H1 (cell line): ENCODE results near the gene CKAP2L. TPM values are rescaled to one million over a fixed set of nuclear protein-coding genes. Genes with fewer than 3 reads are reported as not detected.

Source experiments
- CTCF ChIA-PET: fragments of 300-600 bp; sonication (Branson Sonifier 250); formaldehyde crosslinking; loops from one replicate; lab custom pipeline; 2021; ENCODE audit not compliant: partially characterized antibody; lab: Charles Lee
- POLR2A ChIA-PET: fragments of 300-600 bp; sonication (Branson Sonifier 250); formaldehyde crosslinking; loops from one replicate; lab custom pipeline; 2021; ENCODE audit warnings: inconsistent platforms; ENCODE audit not compliant: partially characterized antibody; lab: Charles Lee
- DNase-seq, 2 experiments: peaks; one replicate each; pipeline versions ENCODE4 v3.0.0 to v3.0.0-alpha.2; 2010 to 2022; ENCODE audit warnings: low spot score in 2 of 2, low read depth in 1 of 2, mixed read lengths in 1 of 2
- FAIRE-seq: peaks from 2 replicates; lab custom pipeline; 2011; peaks lifted over from hg19 to GRCh38; lab: Jason Lieb, UNC
- H2AFZ ChIP-seq: 2 replicates; pipeline ENCODE4 v1.8.1; 2012; ENCODE audit warnings: low read length, inconsistent platforms
- H2AK5ac ChIP-seq: 2 replicates; pipeline ENCODE4 v1.6.1; 2013; ENCODE audit warnings: low read depth, low read length
- H2BK120ac ChIP-seq: replicated peaks from 2 replicates; pipeline ENCODE3; 2013; ENCODE audit warnings: low read depth, low read length, inconsistent platforms
- H2BK12ac ChIP-seq: 2 replicates; pipeline ENCODE4 v1.6.1; 2013; ENCODE audit warnings: low read depth, low read length
- H2BK15ac ChIP-seq: 2 replicates; pipeline ENCODE4 v1.6.1; 2013; ENCODE audit warnings: low read length
- H2BK20ac ChIP-seq: 2 replicates; pipeline ENCODE4 v1.6.1; 2013; ENCODE audit warnings: low read length
- H2BK5ac ChIP-seq: 2 replicates; pipeline ENCODE4 v1.6.1; 2013; ENCODE audit warnings: low read depth, low read length
- H3K14ac ChIP-seq: 2 replicates; pipeline ENCODE4 v1.6.1; 2013; ENCODE audit warnings: inconsistent platforms; ENCODE audit not compliant: insufficient read length
- H3K18ac ChIP-seq: 2 replicates; pipeline ENCODE4 v1.6.1; 2013; ENCODE audit warnings: low read length; ENCODE audit errors: extremely low read depth
- H3K23ac ChIP-seq: 2 replicates; pipeline ENCODE4 v1.6.1; 2013; ENCODE audit warnings: inconsistent platforms; ENCODE audit not compliant: insufficient read length
- H3K23me2 ChIP-seq: 2 replicates; pipeline ENCODE4 v1.6.1; 2013; ENCODE audit warnings: low read depth, low read length
- H3K27ac ChIP-seq: 2 replicates; pipeline ENCODE4 v1.6.1; 2011; ENCODE audit warnings: low read depth, low read length, inconsistent platforms
- H3K27me3 ChIP-seq, 4 experiments: replicated peaks in 1 of 4; 1 replicate in 1 of 4; 2 replicates in 3 of 4; pipeline versions ENCODE4 v1.6.1 to v1.8.1; 2011 to 2013; ENCODE audit warnings: low read length in 3 of 4, mild to moderate bottlenecking in 3 of 4, inconsistent platforms in 2 of 4, mixed read lengths in 2 of 4, moderate library complexity in 1 of 4; ENCODE audit not compliant: control insufficient read depth in 3 of 4, insufficient read depth in 3 of 4; ENCODE audit errors: extremely low read depth in 1 of 4
- H3K36me3 ChIP-seq, 4 experiments: 2 replicates each; pipeline versions ENCODE4 v1.6.1 to v1.8.1; 2011 to 2013; ENCODE audit warnings: mild to moderate bottlenecking in 4 of 4, low read length in 3 of 4, moderate library complexity in 2 of 4, control low read depth in 1 of 4, inconsistent platforms in 1 of 4; ENCODE audit not compliant: insufficient read depth in 4 of 4, control insufficient read depth in 2 of 4
- H3K4ac ChIP-seq: replicated peaks from 2 replicates; pipeline ENCODE3; 2013; ENCODE audit warnings: low read length, low read depth, mixed read lengths, inconsistent platforms; ENCODE audit not compliant: insufficient read length
- H3K4me1 ChIP-seq, 4 experiments: replicated peaks in 1 of 4; 1 replicate in 1 of 4; 2 replicates in 3 of 4; pipeline versions ENCODE4 v1.6.1 to v1.8.1; 2011 to 2013; ENCODE audit warnings: low read length in 3 of 4, inconsistent platforms in 2 of 4, mixed read lengths in 1 of 4; ENCODE audit not compliant: insufficient read depth in 4 of 4, control insufficient read depth in 3 of 4
- H3K4me2 ChIP-seq, 2 experiments: 2 replicates each; pipeline versions ENCODE4 v1.6.1 to v1.8.1; 2011 to 2013; ENCODE audit warnings: low read depth in 2 of 2, low read length in 2 of 2, control low read depth in 1 of 2, inconsistent platforms in 1 of 2, mild to moderate bottlenecking in 1 of 2; ENCODE audit not compliant: insufficient read depth in 1 of 2
- H3K4me3 ChIP-seq, 4 experiments: fragments of 200-600, 300-600 bp in 1 of 4; sonication (generic), shearing (Covaris generic), sonication (Bioruptor Twin) in 1 of 4; 2 replicates each; pipeline versions ENCODE4 v1.5.1 to v1.8.1; 2011 to 2016; ENCODE audit warnings: low read length in 4 of 4, low read depth in 3 of 4, control low read depth in 2 of 4, inconsistent platforms in 2 of 4, mild to moderate bottlenecking in 2 of 4, mixed read lengths in 1 of 4, moderate library complexity in 1 of 4; ENCODE audit not compliant: insufficient read depth in 2 of 4; ENCODE audit errors: extremely low read depth in 1 of 4
- H3K56ac ChIP-seq: replicated peaks from 2 replicates; pipeline ENCODE3; 2013; ENCODE audit warnings: low read depth, mild to moderate bottlenecking, mixed read lengths, low read length, inconsistent platforms; ENCODE audit not compliant: insufficient read length
- H3K79me1 ChIP-seq: 2 replicates; pipeline ENCODE4 v1.6.1; 2013; ENCODE audit warnings: low read depth, low read length, control low read depth
- H3K79me2 ChIP-seq, 2 experiments: 2 replicates each; pipeline versions ENCODE4 v1.6.1 to v1.8.1; 2012 to 2013; ENCODE audit warnings: low read length in 2 of 2, mild to moderate bottlenecking in 2 of 2, inconsistent platforms in 1 of 2; ENCODE audit not compliant: insufficient read depth in 2 of 2, control insufficient read depth in 1 of 2
- H3K9ac ChIP-seq, 4 experiments: replicated peaks in 1 of 4; 1 replicate in 1 of 4; 2 replicates in 3 of 4; pipeline versions ENCODE4 v1.6.1 to v1.8.1; 2011 to 2013; ENCODE audit warnings: low read depth in 3 of 4, low read length in 3 of 4, control low read depth in 2 of 4, mild to moderate bottlenecking in 2 of 4, moderate library complexity in 2 of 4, inconsistent platforms in 1 of 4; ENCODE audit errors: extremely low read depth in 1 of 4
- H3K9me3 ChIP-seq, 2 experiments: 2 replicates each; pipeline versions ENCODE4 v1.6.1 to v1.8.1; 2012 to 2013; ENCODE audit warnings: mild to moderate bottlenecking in 2 of 2, moderate library complexity in 2 of 2, control low read depth in 1 of 2, inconsistent platforms in 1 of 2, low read depth in 1 of 2, low read length in 1 of 2, mixed read lengths in 1 of 2; ENCODE audit not compliant: insufficient read depth in 2 of 2
- H4K20me1 ChIP-seq, 2 experiments: replicated peaks in 1 of 2; 2 replicates each; pipeline versions ENCODE3 to v1.8.1; 2011 to 2013; ENCODE audit warnings: inconsistent platforms in 2 of 2, low read length in 2 of 2, mild to moderate bottlenecking in 1 of 2; ENCODE audit not compliant: insufficient read depth in 2 of 2, control insufficient read depth in 1 of 2
- H4K5ac ChIP-seq: 2 replicates; pipeline ENCODE4 v1.6.1; 2013; ENCODE audit warnings: low read length, low read depth, mixed read lengths, inconsistent platforms; ENCODE audit not compliant: insufficient read length
- H4K8ac ChIP-seq: 2 replicates; pipeline ENCODE4 v1.8.0; 2013; ENCODE audit warnings: mild to moderate bottlenecking, moderate library complexity, low read length, inconsistent platforms; ENCODE audit not compliant: insufficient read depth; ENCODE audit errors: extremely low read depth
- H4K91ac ChIP-seq: replicated peaks from 2 replicates; pipeline ENCODE3; 2013; ENCODE audit warnings: low read length, mixed read lengths, inconsistent platforms; ENCODE audit not compliant: insufficient read length
- CBX5 ChIP-seq: fragments of 300-800, 300-1000 bp; sonication (generic); IDR thresholded peaks from 2 replicates; pipeline ENCODE4 v1.7.1; 2016; ENCODE audit warnings: antibody characterized with exemption, low read length, low read depth
- CREB1 ChIP-seq: IDR thresholded peaks from 2 replicates; pipeline ENCODE4 v1.6.1; 2012; ENCODE audit warnings: inconsistent platforms
- KDM4A ChIP-seq: IDR thresholded peaks from one replicate; pipeline ENCODE4 v1.7.1; 2012; ENCODE audit warnings: low read depth, mild to moderate bottlenecking, moderate library complexity, low read length, inconsistent platforms; ENCODE audit not compliant: severe bottlenecking
- MAFK ChIP-seq: IDR thresholded peaks from 2 replicates; pipeline ENCODE4 v1.6.1; 2012; ENCODE audit warnings: low read depth, mild to moderate bottlenecking, improper control_type of control experiment, low read length
- WGBS, 2 experiments: shearing (Covaris generic) in 1 of 2; methylation state at CpG; one replicate each; pipeline versions ENCODE4 v1.1.6 to v1.1.7; 2013 to 2015; ENCODE audit warnings: low lambda C conversion rate in 2 of 2, mixed read lengths in 2 of 2, inconsistent platforms in 1 of 2, low coverage in 1 of 2, missing lambda C conversion rate in 1 of 2; ENCODE audit not compliant: insufficient replicate concordance in 2 of 2, insufficient coverage in 1 of 2, insufficient read length in 1 of 2; ENCODE audit errors: extremely low coverage in 1 of 2, missing lambda C conversion rate in 1 of 2; 5-methylcytosine and 5-hydroxymethylcytosine counted together
- polyA plus RNA-seq, 7 experiments: library from polyadenylated mRNA; depleted of rRNA in 3 of 7; stranded (reverse) in 5 of 7; unstranded in 2 of 7; fragments of >200 nt in 5 of 7; fragments of 200-250 nt in 2 of 7; gene quantifications; 1 replicate in 5 of 7; 2 replicates in 1 of 7; 4 replicates in 1 of 7; pipeline versions ENCODE4 v1.2.1 to v1.2.3, GENCODE V29; 2011 to 2013; ENCODE audit warnings: missing spikeins in 2 of 7, mixed read lengths in 2 of 7
- total RNA-seq: library from RNA; stranded (reverse); fragmentation: NEBNext Ultra II Directional; extraction: Animal tissue kit (Norgen Biotek cat#: 25700); gene quantifications from 2 replicates; pipeline ENCODE4 v1.2.1, GENCODE V29; 2021
- TF ChIP-seq, protein P1 (sequence below): IDR thresholded peaks from 2 replicates; pipeline ENCODE4 v1.6.1; 2012; ENCODE audit warnings: inconsistent platforms

Gene CKAP2L
- total and polyA plus RNA-seq, 2 of the 8 experiments (the other 6 are each of a cell fraction or from before 2014, with no cell fraction given) = 2.5 to 20.7 TPM

DNA sequence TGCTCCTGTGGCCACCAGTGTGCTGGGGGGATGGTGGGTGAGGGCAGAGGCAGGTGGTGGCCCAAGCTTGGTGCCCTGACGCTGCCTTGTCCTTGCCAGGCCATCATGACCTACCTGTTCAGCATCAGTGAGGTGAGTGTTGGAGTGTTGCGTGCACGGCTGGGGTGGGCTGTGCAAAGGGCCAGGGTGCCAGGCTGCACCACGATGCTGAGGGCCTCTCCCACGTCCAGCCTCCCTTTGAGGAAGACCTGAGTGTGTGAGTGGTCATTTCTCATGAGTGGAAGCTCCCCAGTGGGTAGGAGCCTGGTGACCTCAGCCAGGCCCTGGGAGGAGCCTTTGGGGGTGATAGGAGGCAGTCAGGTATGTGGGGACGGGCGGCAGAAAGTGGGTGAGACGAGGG, 40.4 kb downstream of the CKAP2L start:
- H2BK20ac ChIP-seq = no peak overlapping the region
- no peak overlapping the region for H3K56ac ChIP-seq
- POLR2A ChIA-PET = no interaction called here
- H2BK5ac ChIP-seq = no peak overlapping the region
- no peak overlapping the region for H3K4ac ChIP-seq
- H3K27me3 ChIP-seq = no peaks in the 10 kb centered on the region
- TF ChIP-seq KDM4A = no peak
- TF ChIP-seq, protein P1, sequence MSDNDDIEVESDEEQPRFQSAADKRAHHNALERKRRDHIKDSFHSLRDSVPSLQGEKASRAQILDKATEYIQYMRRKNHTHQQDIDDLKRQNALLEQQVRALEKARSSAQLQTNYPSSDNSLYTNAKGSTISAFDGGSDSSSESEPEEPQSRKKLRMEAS = no peak
- TF ChIP-seq MAFK = no peak
- no peak for TF ChIP-seq CREB1
- TF ChIP-seq CBX5 = no peak
- H3K18ac ChIP-seq = no peak overlapping the region
- H3K4me2 ChIP-seq = no peak overlapping the region
- no peaks in the 10 kb centered on the region; a peak in 2 of 7 replicates for H3K4me1 ChIP-seq
- H2BK120ac ChIP-seq = no peak overlapping the region
- no peaks in the 10 kb centered on the region for H3K23me2 ChIP-seq
- no peak overlapping the region for H3K4me3 ChIP-seq
- no peaks in the 10 kb centered on the region for H3K36me3 ChIP-seq
- FAIRE-seq (no peak), DNase-seq (no peak)
- H2AFZ ChIP-seq = no peak overlapping the region
- CTCF ChIA-PET = interaction anchor here (0.8 to 10.5 kb wide), 19 partner anchors 17 to 218 kb away, joined by 3 to 185 read pairs (median 10); partner anchors contain the start of gene CHCHD5
- H3K79me2 ChIP-seq = no peaks in the 10 kb centered on the region
- H3K9ac ChIP-seq = no peak overlapping the region
- no peaks in the 10 kb centered on the region for H3K79me1 ChIP-seq
- no peak overlapping the region for H3K23ac ChIP-seq
- H2BK12ac ChIP-seq = no peak overlapping the region
- peak overlapping the region; percentile 20 for H4K91ac ChIP-seq
- no peak overlapping the region for H3K14ac ChIP-seq
- no peaks in the 10 kb centered on the region for H3K9me3 ChIP-seq
- 0 out of 2 replicates have a peak overlapping the region, but pooled peaks have one; percentile 14 for H4K8ac ChIP-seq
- no peak overlapping the region for H4K5ac ChIP-seq
- no peaks in the 10 kb centered on the region for H4K20me1 ChIP-seq
- no peak overlapping the region for H2BK15ac ChIP-seq
- no peak overlapping the region for H3K27ac ChIP-seq
- H2AK5ac ChIP-seq = no peak overlapping the region
- 95% methylated on average over 7 of the region's 8 CpGs; no CpG with 5 or more reads in 1 of the 2 experiments for WGBS, 2 experiments
